Activated B cell treated with CpG ODN at 0.5 μM for 24 hours (primary cell): ENCODE measurements around the gene MAN2B1. TPM values are rescaled to one million over a fixed set of nuclear protein-coding genes. Genes with fewer than 3 reads are reported as not detected.
"Not testable (repeated sequence)": the region's sequence is repeated elsewhere in the genome, so short reads cannot be mapped to it uniquely, and the experiment has no call there.

Experiments used
- ATAC-seq: fragments of 200-7000 bp; cut with Tn5 transposase; one replicate; pipeline ENCODE4 v1.10.0; 2021; ENCODE audit warnings: low read depth, mild to moderate bottlenecking, moderate library complexity
- CTCF ChIA-PET: fragments of 350-600 bp; sonication (Branson Sonifier 250); formaldehyde crosslinking; loops from one replicate; lab custom pipeline; 2021; ENCODE audit warnings: antibody characterized with exemption; lab: Charles Lee
- POLR2A ChIA-PET: fragments of 350-600 bp; sonication (Branson Sonifier 250); formaldehyde crosslinking; loops from one replicate; lab custom pipeline; 2021; ENCODE audit warnings: antibody characterized with exemption; lab: Charles Lee
- DNase-seq: peaks from one replicate; pipeline ENCODE4 v3.0.0; 2022
- H3K27ac Mint-ChIP-seq: one replicate; pipeline ENCODE4 v1.8.0; 2020; ENCODE audit warnings: mixed read lengths
- H3K27me3 Mint-ChIP-seq: one replicate; pipeline ENCODE4 v1.8.0; 2021; ENCODE audit warnings: mixed read lengths
- H3K36me3 Mint-ChIP-seq: one replicate; pipeline ENCODE4 v1.8.0; 2021; ENCODE audit warnings: low read depth, mixed read lengths
- H3K4me1 Mint-ChIP-seq: one replicate; pipeline ENCODE4 v1.8.0; 2021; ENCODE audit warnings: mixed read lengths
- H3K4me3 Mint-ChIP-seq: one replicate; pipeline ENCODE4 v1.8.0; 2020; ENCODE audit warnings: mild to moderate bottlenecking, mixed read lengths
- H3K9me3 Mint-ChIP-seq: one replicate; pipeline ENCODE4 v1.8.0; 2020; ENCODE audit warnings: mixed read lengths
- CTCF ChIP-seq: fragments of 200-600 bp; IDR thresholded peaks from one replicate; pipeline ENCODE4 v1.8.0; 2022; ENCODE audit warnings: antibody characterized with exemption, mild to moderate bottlenecking
- intact Hi-C: fragments of 100-400 bp; cut with micrococcal nuclease; formaldehyde crosslinking; loops from one replicate; pipeline ENCODE4 v1.15.1; 2024
- total RNA-seq: library from RNA; stranded (reverse); gene quantifications from 2 replicates; pipeline ENCODE4 v1.2.3, GENCODE V29; 2022

MAN2B1 gene
- total RNA-seq, 1 donor from 2014 or later: 291 TPM

- Mint-ChIP-seq H3K36me3 (peaks cover 67% of the 10 kb centered on the region), H3K4me3 (no peak overlapping the region), H3K4me1 (peaks cover 3% of the 10 kb centered on the region), H3K27ac (no peak overlapping the region), H3K9me3 (peaks cover 5% of the 10 kb centered on the region), H3K27me3 (no peaks in the 10 kb centered on the region)
- ChIA-PET POLR2A (no interaction called here), CTCF (no interaction called here)
- no peak for TF ChIP-seq CTCF
- no peak for DNase-seq
- no peak for ATAC-seq
- intact Hi-C loops: no loop called here
These were observed 37.3 kb downstream of the MAN2B1 start for GRCh38 chr19:12629215-12629614.

- Mint-ChIP-seq H3K27ac (no peak overlapping the region), H3K4me1 (peaks cover 4% of the 10 kb centered on the region), H3K36me3 (peaks cover 65% of the 10 kb centered on the region), H3K27me3 (no peaks in the 10 kb centered on the region), H3K9me3 (peaks cover 5% of the 10 kb centered on the region), H3K4me3 (no peak overlapping the region)
- ChIA-PET CTCF (no interaction called here), POLR2A (interaction anchor here (1.1 kb wide), 1 partner anchor 12 kb away, joined by 3 read pairs; no protein-coding TSS in a partner anchor)
- no peak for TF ChIP-seq CTCF
- intact Hi-C loops: no loop called here
- ATAC-seq: no peak
- no peak for DNase-seq
These were observed 38.2 kb downstream of the MAN2B1 start for GRCh38 chr19:12628040-12629022.

GRCh38 chr19:12626958-12627357 is 39.6 kb downstream of the MAN2B1 start:
- ChIA-PET POLR2A (interaction anchor here (1.1 to 1.2 kb wide), 2 partner anchors 13 to 16 kb away, joined by 3 to 4 read pairs; partner anchors contain the start of genes ZNF490 and ZNF791), CTCF (no interaction called here)
- Mint-ChIP-seq H3K27me3 (no peaks in the 10 kb centered on the region), H3K4me1 (peaks cover 8% of the 10 kb centered on the region), H3K9me3 (peaks cover 5% of the 10 kb centered on the region), H3K36me3 (peaks cover 63% of the 10 kb centered on the region), H3K27ac (no peak overlapping the region), H3K4me3 (no peak overlapping the region)
- DNase-seq (no peak), ATAC-seq (no peak)
- intact Hi-C loops: no loop called here
- no peak for TF ChIP-seq CTCF

DNA sequence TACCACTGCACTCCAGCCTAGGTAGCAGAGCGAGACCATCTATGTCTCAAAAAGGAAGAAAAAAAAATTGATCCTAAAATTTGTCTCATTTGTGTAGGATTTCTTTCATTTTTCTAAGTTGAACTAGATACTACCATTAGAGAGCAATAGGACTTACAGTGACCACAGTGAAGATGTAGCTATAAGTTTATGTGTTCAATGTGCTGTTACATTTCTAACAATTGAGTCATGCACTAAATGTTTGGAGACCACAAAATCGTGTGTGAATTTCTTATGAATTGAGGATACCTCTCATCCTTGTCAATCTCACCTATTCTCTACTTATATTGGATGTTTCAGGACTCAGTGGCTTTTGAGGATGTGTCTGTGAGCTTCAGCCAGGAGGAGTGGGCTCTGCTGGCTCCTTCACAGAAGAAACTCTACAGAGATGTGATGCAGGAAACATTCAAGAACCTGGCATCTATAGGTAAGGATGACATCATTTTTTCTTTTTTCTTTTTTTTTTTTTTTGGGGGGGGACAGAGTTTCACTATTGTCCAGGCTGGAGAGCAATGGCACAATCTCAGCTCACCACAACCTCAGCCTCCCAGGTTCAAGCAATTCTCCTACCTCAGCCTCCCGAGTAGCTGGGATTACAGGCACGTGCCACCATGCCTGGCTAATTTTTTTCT is 43.0 kb downstream of the MAN2B1 start:
- ChIA-PET POLR2A (interaction anchor here (0.7 to 1.5 kb wide), 6 partner anchors 10 to 69 kb away, joined by 4 to 11 read pairs (median 6); partner anchors contain the start of genes MAN2B1, ZNF490 and ZNF791), CTCF (interaction anchor here (1.2 kb wide), 1 partner anchor 16 kb away, joined by 3 read pairs; no protein-coding TSS in a partner anchor)
- Mint-ChIP-seq H3K4me1 (peaks cover 28% of the 10 kb centered on the region), H3K27me3 (no peaks in the 10 kb centered on the region), H3K9me3 (peaks cover 4% of the 10 kb centered on the region), H3K36me3 (peaks cover 48% of the 10 kb centered on the region), H3K27ac (no peak overlapping the region), H3K4me3 (no peak overlapping the region)
- ATAC-seq: no peak
- intact Hi-C loops: no loop called here
- TF ChIP-seq CTCF: no peak
- no peak for DNase-seq

DNA sequence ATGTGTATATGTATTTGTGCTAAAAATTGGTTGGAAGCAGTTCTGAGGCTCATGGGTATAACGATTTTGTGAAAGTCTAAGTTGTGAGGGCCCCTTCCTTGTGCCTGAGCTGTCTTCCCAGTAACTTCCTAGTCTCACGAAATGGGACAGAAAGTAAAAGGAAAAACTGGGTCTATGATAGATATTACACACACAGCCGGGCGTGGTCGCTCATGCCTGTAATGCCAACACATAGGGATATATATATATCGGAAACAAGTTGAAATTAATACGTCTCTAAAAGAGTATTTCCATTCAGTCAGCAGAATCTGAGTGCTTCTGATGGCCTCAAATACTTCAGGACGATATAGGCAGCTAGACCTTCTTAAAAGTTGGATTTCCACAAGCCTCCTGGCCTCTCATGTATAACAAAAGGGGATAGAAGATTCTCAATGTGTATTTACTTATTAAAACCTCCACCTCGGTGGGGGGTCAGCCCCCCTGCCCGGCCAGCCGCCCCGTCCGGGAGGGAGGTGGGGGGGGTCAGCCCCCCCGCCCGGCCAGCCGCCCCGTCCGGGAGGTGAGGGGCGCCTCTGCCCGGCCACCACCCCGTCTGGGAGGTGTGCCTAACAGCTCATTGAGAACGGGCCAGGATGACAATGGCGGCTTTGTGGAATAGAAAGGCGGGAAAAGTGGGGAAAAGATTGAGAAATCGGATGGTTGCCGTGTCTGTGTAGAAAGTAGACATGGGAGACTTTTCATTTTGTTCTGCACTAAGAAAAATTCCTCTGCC is 45.1 kb downstream of the MAN2B1 start:
- ATAC-seq, DNase-seq, H3K27ac Mint-ChIP-seq, H3K27me3 Mint-ChIP-seq, H3K9me3 Mint-ChIP-seq, CTCF ChIA-PET, H3K4me3 Mint-ChIP-seq, intact Hi-C loops: not testable (repeated sequence)
- POLR2A ChIA-PET: interaction anchor here (0.5 kb wide), 1 partner anchor 16 kb away, joined by 18 read pairs; no protein-coding TSS in a partner anchor
- H3K4me1 Mint-ChIP-seq: peaks cover 46% of the 10 kb centered on the region
- H3K36me3 Mint-ChIP-seq: peaks cover 34% of the 10 kb centered on the region
